Activated effector memory CD4-positive, alpha-beta T cell treated with Interleukin-2 at 50 U/mL for 16 hours (primary cell): ENCODE data around the gene ZBTB44.

Source experiments
- DNase-seq: peaks from one replicate; pipeline ENCODE4 v3.0.0-alpha.2; 2020

Gene ZBTB44

GRCh38 chr11:130192845-130193267 lies 121.9 kb downstream of the ZBTB44 start:
- no peak for DNase-seq

- no peak for DNase-seq
Measured at GRCh38 chr11:130191896-130192295, 122.8 kb downstream of the ZBTB44 start.

- DNase-seq, result no peak
Measured at GRCh38 chr11:130190371-130190881, 124.3 kb downstream of the ZBTB44 start.

GRCh38 chr11:130189492-130190210 lies 125.1 kb downstream of the ZBTB44 start:
- DNase-seq, result no peak

- no peak for DNase-seq
Measured at GRCh38 chr11:130188585-130189347, 126.0 kb downstream of the ZBTB44 start.

- DNase-seq, result no peak
Measured at GRCh38 chr11:130188047-130188446, 126.7 kb downstream of the ZBTB44 start.

GRCh38 chr11:130187096-130187495 lies 127.6 kb downstream of the ZBTB44 start:
- DNase-seq, result no peak

- no peak for DNase-seq
Measured at GRCh38 chr11:130183878-130184610, 130.7 kb downstream of the ZBTB44 start.

- DNase-seq, result no peak
Measured at GRCh38 chr11:130181295-130182272, 133.1 kb downstream of the ZBTB44 start.

- no peak for DNase-seq
Measured at GRCh38 chr11:130180896-130181294, 133.8 kb downstream of the ZBTB44 start.

- DNase-seq, result no peak
Measured at GRCh38 chr11:130180491-130180890, 134.2 kb downstream of the ZBTB44 start.

GRCh38 chr11:130179396-130180306 lies 135.1 kb downstream of the ZBTB44 start:
- DNase-seq, result no peak

GRCh38 chr11:130178441-130179339 lies 136.0 kb downstream of the ZBTB44 start:
- DNase-seq, result no peak

- no peak for DNase-seq
Measured at GRCh38 chr11:130177782-130178181, 136.9 kb downstream of the ZBTB44 start.
